IMR-90 (cell line): Measurements from ENCODE around the gene ERC2. TPM values are rescaled to one million over a fixed set of nuclear protein-coding genes. Genes with fewer than 3 reads are reported as not detected.

Experiments
- ATAC-seq: fragments of 200-7000 bp; cut with Tn5 transposase; 2 replicates; pipeline ENCODE4 v1.9.1; 2020; ENCODE audit warnings: low read depth, mild to moderate bottlenecking, moderate library complexity
- BruUV-seq: library from RNA; stranded (reverse); fragments of 400-500 nt; replicated peaks from 2 replicates; lab custom pipeline; 2021; lab: Mats Ljungman, UMichigan
- CTCF ChIA-PET: fragments of 300-600 bp; formaldehyde crosslinking; extraction: SDS; loops from one replicate; lab custom pipeline; 2021; ENCODE audit warnings: antibody characterized with exemption; lab: Yijun Ruan, JAX
- POLR2A ChIA-PET: fragments of 300-600 bp; sonication (Branson Sonifier 250); formaldehyde crosslinking; loops from one replicate; lab custom pipeline; 2022; ENCODE audit warnings: antibody characterized with exemption; ENCODE audit not compliant: unreplicated experiment; lab: Charles Lee
- DNase-seq: peaks from one replicate; pipeline ENCODE4 v3.0.0; 2013
- H2AFZ ChIP-seq: replicated peaks from 2 replicates; pipeline ENCODE3; 2013; ENCODE audit warnings: low read length, mild to moderate bottlenecking; ENCODE audit not compliant: poor library complexity
- H2AK5ac ChIP-seq: 2 replicates; pipeline ENCODE4 v1.6.1; 2013; ENCODE audit warnings: low read depth, low read length, inconsistent platforms
- H2AK9ac ChIP-seq: replicated peaks from 2 replicates; pipeline ENCODE3; 2013; ENCODE audit warnings: mild to moderate bottlenecking, low read depth, low read length, moderate library complexity; ENCODE audit not compliant: poor library complexity
- H2BK120ac ChIP-seq: 2 replicates; pipeline ENCODE4 v1.6.1; 2013; ENCODE audit warnings: low read depth, low read length, inconsistent platforms
- H2BK15ac ChIP-seq: 3 replicates; pipeline ENCODE4 v1.6.1; 2013; ENCODE audit warnings: low read depth, low read length, inconsistent platforms
- H2BK20ac ChIP-seq: 2 replicates; pipeline ENCODE4 v1.6.1; 2013; ENCODE audit warnings: low read depth, mild to moderate bottlenecking, inconsistent platforms, low read length, moderate library complexity
- H2BK5ac ChIP-seq: 2 replicates; pipeline ENCODE4 v1.6.1; 2013; ENCODE audit warnings: mild to moderate bottlenecking, low read depth, low read length, inconsistent platforms; ENCODE audit not compliant: poor library complexity, severe bottlenecking
- H3K14ac ChIP-seq: replicated peaks from 2 replicates; pipeline ENCODE4 v1.6.1; 2013; ENCODE audit warnings: low read depth, low read length, inconsistent platforms
- H3K18ac ChIP-seq: 2 replicates; pipeline ENCODE4 v1.6.1; 2013; ENCODE audit warnings: low read depth, low read length, control low read depth
- H3K23ac ChIP-seq: 2 replicates; pipeline ENCODE4 v1.6.1; 2013; ENCODE audit warnings: low read depth, low read length, inconsistent platforms
- H3K27ac ChIP-seq: 2 replicates; pipeline ENCODE4 v1.5.1; 2013; ENCODE audit warnings: mild to moderate bottlenecking, control low read depth, low read length; ENCODE audit not compliant: insufficient read depth
- H3K27me3 ChIP-seq: 2 replicates; pipeline ENCODE4 v1.6.1; 2013; ENCODE audit warnings: low read length; ENCODE audit not compliant: control insufficient read depth, insufficient read depth
- H3K36me3 ChIP-seq: 2 replicates; pipeline ENCODE4 v1.6.1; 2013; ENCODE audit warnings: low read length, mixed read lengths; ENCODE audit not compliant: control insufficient read depth, insufficient read depth
- H3K4ac ChIP-seq: 2 replicates; pipeline ENCODE4 v1.6.1; 2013; ENCODE audit warnings: low read depth, low read length, inconsistent platforms
- H3K4me1 ChIP-seq: 2 replicates; pipeline ENCODE4 v1.6.1; 2013; ENCODE audit warnings: low read length, mixed read lengths; ENCODE audit not compliant: control insufficient read depth, insufficient read depth
- H3K4me2 ChIP-seq: 2 replicates; pipeline ENCODE4 v1.6.1; 2013; ENCODE audit warnings: low read depth, mild to moderate bottlenecking, control low read depth, low read length, moderate library complexity
- H3K4me3 ChIP-seq: 2 replicates; pipeline ENCODE4 v1.5.1; 2013; ENCODE audit warnings: low read depth, mild to moderate bottlenecking, control low read depth, low read length, moderate library complexity; ENCODE audit not compliant: insufficient read depth
- H3K56ac ChIP-seq: 2 replicates; pipeline ENCODE4 v1.6.1; 2013; ENCODE audit warnings: low read length, inconsistent platforms; ENCODE audit not compliant: insufficient read depth; ENCODE audit errors: extremely low read depth
- H3K79me1 ChIP-seq, 2 experiments: 2 replicates each; pipeline ENCODE4 v1.6.1; 2013; ENCODE audit warnings: low read length in 2 of 2, inconsistent platforms in 1 of 2, low read depth in 1 of 2
- H3K9ac ChIP-seq: 2 replicates; pipeline ENCODE4 v1.6.1; 2013; ENCODE audit warnings: low read depth, low read length, control low read depth
- H3K9me1 ChIP-seq: 2 replicates; pipeline ENCODE4 v1.6.1; 2013; ENCODE audit warnings: low read length, inconsistent platforms; ENCODE audit not compliant: insufficient read depth
- H3K9me3 ChIP-seq: 2 replicates; pipeline ENCODE4 v1.6.1; 2013; ENCODE audit warnings: low read length; ENCODE audit not compliant: control insufficient read depth, insufficient read depth
- H4K20me1 ChIP-seq: 2 replicates; pipeline ENCODE4 v1.6.1; 2013; ENCODE audit warnings: low read length, inconsistent platforms; ENCODE audit not compliant: insufficient read depth
- H4K5ac ChIP-seq: 2 replicates; pipeline ENCODE4 v1.6.1; 2013; ENCODE audit warnings: mild to moderate bottlenecking, low read depth, low read length, control low read depth
- H4K8ac ChIP-seq, 2 experiments: 2 replicates each; pipeline ENCODE4 v1.6.1; 2013; ENCODE audit warnings: low read depth in 2 of 2, low read length in 2 of 2, control low read depth in 1 of 2, inconsistent platforms in 1 of 2
- H4K91ac ChIP-seq: 2 replicates; pipeline ENCODE4 v1.6.1; 2013; ENCODE audit warnings: low read depth, low read length, inconsistent platforms; ENCODE audit not compliant: insufficient read depth
- BHLHE40 ChIP-seq: fragments of 150-350 bp; IDR thresholded peaks from 2 replicates; pipeline ENCODE4 v1.6.1; 2016; ENCODE audit warnings: mild to moderate bottlenecking, low read depth, low read length
- CEBPB ChIP-seq: IDR thresholded peaks from 2 replicates; pipeline ENCODE4 v1.6.1; 2012; ENCODE audit warnings: low read depth, low read length, improper control_type of control experiment
- CHD1 ChIP-seq: IDR thresholded peaks from 2 replicates; pipeline ENCODE4 v1.6.1; 2012; ENCODE audit warnings: low read depth, low read length, improper control_type of control experiment
- FOS ChIP-seq: fragments of 150-350 bp; IDR thresholded peaks from 2 replicates; pipeline ENCODE4 v1.6.1; 2016; ENCODE audit warnings: low read depth, low read length
- MAZ ChIP-seq: IDR thresholded peaks from 2 replicates; pipeline ENCODE4 v1.6.1; 2012; ENCODE audit warnings: low read depth, mild to moderate bottlenecking, low read length, improper control_type of control experiment, moderate library complexity, borderline replicate concordance
- MXI1 ChIP-seq: IDR thresholded peaks from 2 replicates; pipeline ENCODE4 v1.6.1; 2012; ENCODE audit warnings: low read depth, mild to moderate bottlenecking, low read length, moderate library complexity, borderline replicate concordance
- NFE2L2 ChIP-seq: fragments of 150-350 bp; IDR thresholded peaks from 2 replicates; pipeline ENCODE4 v1.6.1; 2016; ENCODE audit warnings: low read depth, mild to moderate bottlenecking, low read length
- POLR2A ChIP-seq: IDR thresholded peaks from 2 replicates; pipeline ENCODE4 v1.6.1; 2012; ENCODE audit warnings: mild to moderate bottlenecking, low read depth, low read length
- RAD21 ChIP-seq: IDR thresholded peaks from 2 replicates; pipeline ENCODE4 v1.6.1; 2012; ENCODE audit warnings: low read length, improper control_type of control experiment
- RCOR1 ChIP-seq: IDR thresholded peaks from 2 replicates; pipeline ENCODE4 v1.6.1; 2012; ENCODE audit warnings: mild to moderate bottlenecking, low read length, improper control_type of control experiment; ENCODE audit not compliant: insufficient replicate concordance
- RFX5 ChIP-seq: IDR thresholded peaks from 2 replicates; pipeline ENCODE4 v1.8.0; 2012; ENCODE audit warnings: low read depth, mild to moderate bottlenecking, low read length, moderate library complexity
- SMC3 ChIP-seq: fragments of 150-350 bp; IDR thresholded peaks from 2 replicates; pipeline ENCODE4 v1.6.1; 2016; ENCODE audit warnings: low read depth, mild to moderate bottlenecking, antibody characterized with exemption, low read length, moderate library complexity
- WGBS, 2 experiments: methylation state at CpG; one replicate each; pipeline versions ENCODE4 v1.1.5 to v1.1.7; 2013; ENCODE audit warnings: missing lambda C conversion rate in 2 of 2; ENCODE audit not compliant: insufficient read length in 1 of 2; ENCODE audit errors: extremely low coverage in 2 of 2; 5-methylcytosine and 5-hydroxymethylcytosine counted together
- dilution Hi-C: fragments of 300-500 bp; cut with HindIII; formaldehyde crosslinking; loops from one replicate; pipeline ENCODE4 v1.14.3; 2018; ENCODE audit warnings: low sequenced_read_pairs; ENCODE audit not compliant: unreplicated experiment
- in situ Hi-C: fragments of 300-500 bp; cut with MboI; formaldehyde crosslinking; loops from 3 replicates; pipeline ENCODE4 v1.14.3; 2019; ENCODE audit warnings: low sequenced_read_pairs, inconsistent platforms, mixed read lengths
- intact Hi-C: fragments of 100-400 bp; cut with micrococcal nuclease; formaldehyde crosslinking; loops from 2 replicates; pipeline ENCODE4 v1.10.0; 2022
- polyA plus RNA-seq, 3 experiments: library from polyadenylated mRNA; depleted of rRNA; stranded (reverse); fragments of >200 nt; gene quantifications; 2 replicates each; pipeline ENCODE4 v1.2.3, GENCODE V29; 2012; ENCODE audit warnings: low replicate concordance in 1 of 3
- total RNA-seq: library from RNA; depleted of rRNA; stranded (reverse); fragments of >200 nt; gene quantifications from 2 replicates; pipeline ENCODE4 v1.2.3, GENCODE V29; 2012
- TF ChIP-seq, protein P1 (sequence below): fragments of 150-350 bp; IDR thresholded peaks from 2 replicates; pipeline ENCODE4 v1.6.1; 2017; ENCODE audit warnings: mild to moderate bottlenecking, antibody characterized with exemption, low read length, low read depth
- TF ChIP-seq, protein P2 (sequence below): fragments of 150-350 bp; IDR thresholded peaks from 2 replicates; pipeline ENCODE4 v1.6.1; 2016; ENCODE audit warnings: low read depth, mild to moderate bottlenecking, low read length, moderate library complexity, borderline replicate concordance
- TF ChIP-seq, protein P3 (sequence below): conservative IDR thresholded peaks from 2 replicates; pipeline ENCODE4 v1.5.1; 2012; ENCODE audit warnings: mild to moderate bottlenecking, low read depth, low read length, improper control_type of control experiment

The ERC2 gene
- total and polyA plus RNA-seq, 2 of the 4 experiments (the other 2 are of a cell fraction), result 0.17 to 0.18 TPM

DNA sequence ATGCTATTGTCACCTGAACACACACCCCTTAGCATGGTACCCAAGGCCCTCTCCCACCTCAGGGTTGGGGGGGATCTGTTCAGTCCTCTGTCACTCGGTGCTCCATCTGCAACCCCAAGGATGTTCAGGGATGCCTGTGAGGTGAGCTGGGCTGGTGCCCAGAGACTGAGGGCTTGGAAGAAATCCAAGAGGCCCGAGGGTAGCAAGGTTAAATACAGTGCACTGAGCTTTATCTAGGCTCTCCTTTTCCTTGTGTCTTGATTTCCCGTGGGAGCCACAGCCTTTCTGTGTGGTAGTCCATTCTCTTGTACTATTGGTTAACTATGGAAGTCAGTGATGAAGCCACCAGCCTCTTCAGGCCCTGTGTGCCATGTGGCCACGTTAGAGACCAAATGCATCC lies 962.5 kb downstream of the ERC2 start:
- Histone ChIP-seq H3K27ac (no peak overlapping the region), H3K27me3 (no peaks in the 10 kb centered on the region), H3K9me3 (no peaks in the 10 kb centered on the region), H3K36me3 (no peaks in the 10 kb centered on the region), H4K91ac (no peak overlapping the region), H2AK9ac (no peak overlapping the region), H3K23ac (no peak overlapping the region), H4K5ac (no peak overlapping the region), H3K14ac (no peak overlapping the region), H3K4me3 (no peak overlapping the region), H3K4me1 (peaks cover 2% of the 10 kb centered on the region; the same call in 1 of the 2 replicates), H2BK5ac (no peak overlapping the region), H3K79me1 (no peaks in the 10 kb centered on the region), H2BK15ac (no peak overlapping the region; the same call in 2 of the 3 replicates), H4K8ac (no peak overlapping the region), H3K18ac (no peak overlapping the region), H3K56ac (no peak overlapping the region), H2AK5ac (peak overlapping the region; percentile 39), H3K4ac (no peak overlapping the region; the same call in 1 of the 2 replicates), H3K9ac (no peak overlapping the region), H3K9me1 (no peaks in the 10 kb centered on the region; the same call in 1 of the 2 replicates), H2BK120ac (no peak overlapping the region), H4K20me1 (no peaks in the 10 kb centered on the region), H3K4me2 (no peak overlapping the region), H2AFZ (peak overlapping the region; percentile 21), H2BK20ac (peak overlapping the region; percentile 23; the same call in 1 of the 2 replicates)
- DNase-seq (no peak), ATAC-seq (no peak)
- in situ Hi-C loops (no loop called here), dilution Hi-C loops (no loop called here), intact Hi-C loops (loop anchor here (5.0 kb wide), 1 partner anchor 217 kb away; no protein-coding TSS in a partner anchor)
- no TSS peak for BruUV-seq
- WGBS, 2 experiments, result no CpG with 5 or more reads among the region's 4 CpGs
- CTCF ChIA-PET, result no interaction called here
- TF ChIP-seq, protein P1, sequence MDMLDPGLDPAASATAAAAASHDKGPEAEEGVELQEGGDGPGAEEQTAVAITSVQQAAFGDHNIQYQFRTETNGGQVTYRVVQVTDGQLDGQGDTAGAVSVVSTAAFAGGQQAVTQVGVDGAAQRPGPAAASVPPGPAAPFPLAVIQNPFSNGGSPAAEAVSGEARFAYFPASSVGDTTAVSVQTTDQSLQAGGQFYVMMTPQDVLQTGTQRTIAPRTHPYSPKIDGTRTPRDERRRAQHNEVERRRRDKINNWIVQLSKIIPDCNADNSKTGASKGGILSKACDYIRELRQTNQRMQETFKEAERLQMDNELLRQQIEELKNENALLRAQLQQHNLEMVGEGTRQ, result no peak
- TF ChIP-seq SMC3, result no peak
- no peak for TF ChIP-seq FOS
- TF ChIP-seq RFX5, result no peak
- TF ChIP-seq, protein P2, sequence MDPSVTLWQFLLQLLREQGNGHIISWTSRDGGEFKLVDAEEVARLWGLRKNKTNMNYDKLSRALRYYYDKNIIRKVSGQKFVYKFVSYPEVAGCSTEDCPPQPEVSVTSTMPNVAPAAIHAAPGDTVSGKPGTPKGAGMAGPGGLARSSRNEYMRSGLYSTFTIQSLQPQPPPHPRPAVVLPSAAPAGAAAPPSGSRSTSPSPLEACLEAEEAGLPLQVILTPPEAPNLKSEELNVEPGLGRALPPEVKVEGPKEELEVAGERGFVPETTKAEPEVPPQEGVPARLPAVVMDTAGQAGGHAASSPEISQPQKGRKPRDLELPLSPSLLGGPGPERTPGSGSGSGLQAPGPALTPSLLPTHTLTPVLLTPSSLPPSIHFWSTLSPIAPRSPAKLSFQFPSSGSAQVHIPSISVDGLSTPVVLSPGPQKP, result no peak
- TF ChIP-seq NFE2L2, result no peak
- no peak for TF ChIP-seq MAZ
- TF ChIP-seq POLR2A, result no peak
- TF ChIP-seq BHLHE40, result no peak
- TF ChIP-seq, protein P3, sequence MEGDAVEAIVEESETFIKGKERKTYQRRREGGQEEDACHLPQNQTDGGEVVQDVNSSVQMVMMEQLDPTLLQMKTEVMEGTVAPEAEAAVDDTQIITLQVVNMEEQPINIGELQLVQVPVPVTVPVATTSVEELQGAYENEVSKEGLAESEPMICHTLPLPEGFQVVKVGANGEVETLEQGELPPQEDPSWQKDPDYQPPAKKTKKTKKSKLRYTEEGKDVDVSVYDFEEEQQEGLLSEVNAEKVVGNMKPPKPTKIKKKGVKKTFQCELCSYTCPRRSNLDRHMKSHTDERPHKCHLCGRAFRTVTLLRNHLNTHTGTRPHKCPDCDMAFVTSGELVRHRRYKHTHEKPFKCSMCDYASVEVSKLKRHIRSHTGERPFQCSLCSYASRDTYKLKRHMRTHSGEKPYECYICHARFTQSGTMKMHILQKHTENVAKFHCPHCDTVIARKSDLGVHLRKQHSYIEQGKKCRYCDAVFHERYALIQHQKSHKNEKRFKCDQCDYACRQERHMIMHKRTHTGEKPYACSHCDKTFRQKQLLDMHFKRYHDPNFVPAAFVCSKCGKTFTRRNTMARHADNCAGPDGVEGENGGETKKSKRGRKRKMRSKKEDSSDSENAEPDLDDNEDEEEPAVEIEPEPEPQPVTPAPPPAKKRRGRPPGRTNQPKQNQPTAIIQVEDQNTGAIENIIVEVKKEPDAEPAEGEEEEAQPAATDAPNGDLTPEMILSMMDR, result no peak
- TF ChIP-seq MXI1, result no peak
- no peak for TF ChIP-seq CHD1
- no peak for TF ChIP-seq CEBPB
- no peak for TF ChIP-seq RCOR1
- TF ChIP-seq RAD21, result no peak
- POLR2A ChIA-PET, result no interaction called here
